Cardiac muscle cell (in vitro differentiated cells and primary cell): ENCODE measurements around the gene MANBA. TPM values are rescaled to one million over a fixed set of nuclear protein-coding genes. Genes with fewer than 3 reads are reported as not detected.

Experiments
- DNase-seq, 2 donors: peaks; one replicate each; pipeline versions ENCODE4 v3.0.0 to v3.0.0-alpha.2; 2010 to 2017; ENCODE audit warnings: low read depth in 1 of 2, low spot score in 1 of 2
- H3K27ac ChIP-seq: fragments of 200-600 bp; sonication (generic); 2 replicates; pipeline ENCODE4 v1.5.1; 2016
- H3K27me3 ChIP-seq: fragments of 200-600 bp; sonication (generic); 2 replicates; pipeline ENCODE4 v1.6.0; 2016; ENCODE audit warnings: control low read depth
- H3K36me3 ChIP-seq: fragments of 200-600 bp; sonication (generic); 2 replicates; pipeline ENCODE4 v1.5.1; 2016; ENCODE audit warnings: control low read depth
- H3K4me1 ChIP-seq: fragments of 200-600 bp; sonication (generic); 2 replicates; pipeline ENCODE4 v1.8.1; 2017; ENCODE audit warnings: low read depth, mild to moderate bottlenecking, mixed run types
- H3K4me3 ChIP-seq: fragments of 200-600 bp; sonication (generic); 2 replicates; pipeline ENCODE4 v1.5.1; 2016; ENCODE audit warnings: mild to moderate bottlenecking
- H3K9me3 ChIP-seq: fragments of 200-600 bp; sonication (generic); 2 replicates; pipeline ENCODE4 v1.5.1; 2017; ENCODE audit warnings: low read depth, mild to moderate bottlenecking, control low read depth
- polyA plus RNA-seq: library from polyadenylated mRNA; unstranded; fragments of >200 nt; fragmentation: Nextera tagmentation; extraction: Ambion mirVana; gene quantifications from 2 replicates; pipeline ENCODE4 v1.2.1, GENCODE V29; 2016
- total RNA-seq: library from RNA; depleted of rRNA; stranded (reverse); fragments of >200 nt; gene quantifications from 2 replicates; pipeline ENCODE4 v1.2.3, GENCODE V29; 2016
- TF ChIP-seq, protein P1 (sequence below): IDR thresholded peaks from 2 replicates; pipeline ENCODE4 v1.5.1; 2012; ENCODE audit warnings: low read depth, mild to moderate bottlenecking, low read length

Gene MANBA
- total and polyA plus RNA-seq, 2 experiments from 2014 or later, result 49.5 to 82.3 TPM

DNA sequence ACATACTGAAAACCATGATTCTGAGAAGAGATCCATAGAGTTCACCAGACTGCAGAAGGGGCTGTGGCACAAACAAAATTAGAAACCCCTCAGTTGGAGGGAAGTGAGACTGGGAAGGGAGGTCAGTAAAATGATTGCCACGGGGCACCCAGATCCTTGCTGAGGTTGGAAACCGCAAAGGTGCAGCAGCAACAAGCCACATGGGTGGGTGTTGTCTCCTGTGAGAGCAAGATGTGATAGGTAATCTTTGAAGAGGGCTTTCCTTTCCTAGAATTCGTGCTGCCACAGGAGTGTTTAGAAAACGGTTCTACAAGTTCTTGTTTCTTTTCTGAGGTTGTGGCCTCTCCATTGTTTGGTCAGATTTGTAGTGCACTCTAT, 174.1 kb downstream of the MANBA start:
- DNase-seq, result no peak
- Histone ChIP-seq H3K36me3 (no peaks in the 10 kb centered on the region), H3K27me3 (no peaks in the 10 kb centered on the region), H3K4me1 (peaks cover 15% of the 10 kb centered on the region), H3K4me3 (no peak overlapping the region), H3K9me3 (no peaks in the 10 kb centered on the region), H3K27ac (no peak overlapping the region)
- TF ChIP-seq, protein P1, sequence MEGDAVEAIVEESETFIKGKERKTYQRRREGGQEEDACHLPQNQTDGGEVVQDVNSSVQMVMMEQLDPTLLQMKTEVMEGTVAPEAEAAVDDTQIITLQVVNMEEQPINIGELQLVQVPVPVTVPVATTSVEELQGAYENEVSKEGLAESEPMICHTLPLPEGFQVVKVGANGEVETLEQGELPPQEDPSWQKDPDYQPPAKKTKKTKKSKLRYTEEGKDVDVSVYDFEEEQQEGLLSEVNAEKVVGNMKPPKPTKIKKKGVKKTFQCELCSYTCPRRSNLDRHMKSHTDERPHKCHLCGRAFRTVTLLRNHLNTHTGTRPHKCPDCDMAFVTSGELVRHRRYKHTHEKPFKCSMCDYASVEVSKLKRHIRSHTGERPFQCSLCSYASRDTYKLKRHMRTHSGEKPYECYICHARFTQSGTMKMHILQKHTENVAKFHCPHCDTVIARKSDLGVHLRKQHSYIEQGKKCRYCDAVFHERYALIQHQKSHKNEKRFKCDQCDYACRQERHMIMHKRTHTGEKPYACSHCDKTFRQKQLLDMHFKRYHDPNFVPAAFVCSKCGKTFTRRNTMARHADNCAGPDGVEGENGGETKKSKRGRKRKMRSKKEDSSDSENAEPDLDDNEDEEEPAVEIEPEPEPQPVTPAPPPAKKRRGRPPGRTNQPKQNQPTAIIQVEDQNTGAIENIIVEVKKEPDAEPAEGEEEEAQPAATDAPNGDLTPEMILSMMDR, result no peak

DNA sequence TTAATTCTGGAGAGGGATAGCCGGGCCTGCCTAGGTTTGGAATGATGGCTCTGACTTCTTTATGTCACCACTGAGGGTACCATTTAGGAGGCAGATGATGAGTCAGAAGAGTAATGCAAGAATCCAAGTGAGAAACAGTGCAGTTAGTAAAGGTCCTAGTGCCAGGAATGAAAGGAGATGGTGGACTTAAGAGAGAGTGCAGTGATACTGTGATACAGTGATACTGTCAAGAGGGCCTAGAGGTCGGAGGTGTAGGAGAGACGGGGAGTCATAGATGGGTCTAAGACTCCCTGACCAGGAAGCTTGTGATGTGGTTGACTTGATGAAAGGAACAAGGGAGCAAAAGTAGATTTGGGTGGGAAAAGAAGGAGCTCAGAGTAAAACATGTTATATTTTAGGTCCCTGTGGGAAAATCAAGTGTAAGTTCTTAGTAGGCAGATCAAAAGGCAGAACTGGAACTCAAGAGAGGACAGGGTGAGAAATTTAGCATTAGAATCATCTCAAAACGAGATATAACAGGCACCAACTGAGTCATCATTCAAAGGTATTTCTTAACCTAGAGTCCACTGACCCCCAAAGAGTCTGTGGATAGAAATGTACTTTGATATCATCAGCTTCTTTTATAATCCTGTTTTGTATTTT, 174.6 kb downstream of the MANBA start:
- DNase-seq, result no peak
- TF ChIP-seq, protein P1, result no peak
- H3K27me3 ChIP-seq, result no peaks in the 10 kb centered on the region
- H3K36me3 ChIP-seq, result no peaks in the 10 kb centered on the region
- H3K27ac ChIP-seq, result no peak overlapping the region
- H3K9me3 ChIP-seq, result no peaks in the 10 kb centered on the region
- peaks cover 17% of the 10 kb centered on the region for H3K4me1 ChIP-seq
- H3K4me3 ChIP-seq, result no peak overlapping the region

DNA sequence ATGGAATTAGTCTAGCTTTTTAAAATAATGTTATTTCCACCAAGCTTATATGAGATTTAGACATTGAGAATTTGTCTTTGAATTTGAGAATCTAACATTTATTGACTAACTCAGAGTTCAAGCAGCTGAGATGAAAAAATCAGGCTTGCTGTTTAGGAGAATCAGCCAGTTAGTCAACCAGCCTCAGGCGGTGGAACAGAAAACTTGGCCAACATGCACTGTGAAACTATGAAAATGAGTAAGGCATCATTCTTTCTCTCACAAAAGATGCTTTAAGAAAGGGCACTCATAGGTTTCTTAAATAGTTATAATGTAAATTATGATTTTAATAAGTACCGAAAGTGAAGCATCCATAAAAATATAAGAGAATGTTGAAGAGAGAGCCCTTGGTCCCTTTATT, 175.4 kb downstream of the MANBA start:
- Histone ChIP-seq H3K4me1 (peaks cover 25% of the 10 kb centered on the region), H3K27ac (no peak overlapping the region), H3K9me3 (no peaks in the 10 kb centered on the region), H3K4me3 (no peak overlapping the region), H3K27me3 (no peaks in the 10 kb centered on the region), H3K36me3 (no peaks in the 10 kb centered on the region)
- TF ChIP-seq, protein P1, result no peak
- no peak for DNase-seq

DNA sequence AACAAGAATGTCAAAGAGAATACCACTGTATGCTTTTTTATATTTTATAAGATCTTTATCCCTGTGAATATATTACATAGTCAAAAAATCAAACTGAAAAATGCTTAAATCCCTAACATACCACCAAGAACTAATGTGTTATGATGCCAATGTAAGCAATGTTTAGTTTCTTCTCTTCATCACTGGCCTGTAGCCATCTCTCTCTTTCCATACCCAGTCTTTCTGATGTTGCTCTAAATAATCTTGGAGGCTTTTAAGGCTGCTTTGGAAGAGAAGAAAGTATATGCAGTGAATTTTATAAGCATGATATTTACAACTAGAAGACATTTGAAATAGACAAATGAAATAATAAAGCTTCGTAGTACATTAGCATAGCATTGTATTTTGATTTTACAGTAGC, 176.7 kb downstream of the MANBA start:
- Histone ChIP-seq H3K27me3 (no peaks in the 10 kb centered on the region), H3K27ac (no peak overlapping the region), H3K36me3 (no peaks in the 10 kb centered on the region), H3K4me1 (peaks cover 37% of the 10 kb centered on the region), H3K9me3 (no peaks in the 10 kb centered on the region), H3K4me3 (no peak overlapping the region)
- no peak for DNase-seq
- TF ChIP-seq, protein P1, result no peak

Other genes with a start within 250 kb of the MANBA start
- 359 and 420 TPM in 2 replicates for gene UBE2D3, start 66.6 kb upstream of the MANBA start, total RNA-seq
- gene UBE2D3, start 66.6 kb upstream of the MANBA start, polyA plus RNA-seq, result 241 and 350 TPM in 2 replicates
- 15.4 and 29.1 TPM in 2 replicates for gene CISD2, start 108.0 kb upstream of the MANBA start, total RNA-seq
- 87.1 and 101 TPM in 2 replicates for gene CISD2, start 108.0 kb upstream of the MANBA start, polyA plus RNA-seq